ENCODE results near the gene ACVR2B. TPM values are rescaled to one million over a fixed set of nuclear protein-coding genes. Genes with fewer than 3 reads are reported as not detected.

ACVR2B gene
- total RNA-seq, 1 donor from 2014 or later: 89.5 TPM

DNA sequence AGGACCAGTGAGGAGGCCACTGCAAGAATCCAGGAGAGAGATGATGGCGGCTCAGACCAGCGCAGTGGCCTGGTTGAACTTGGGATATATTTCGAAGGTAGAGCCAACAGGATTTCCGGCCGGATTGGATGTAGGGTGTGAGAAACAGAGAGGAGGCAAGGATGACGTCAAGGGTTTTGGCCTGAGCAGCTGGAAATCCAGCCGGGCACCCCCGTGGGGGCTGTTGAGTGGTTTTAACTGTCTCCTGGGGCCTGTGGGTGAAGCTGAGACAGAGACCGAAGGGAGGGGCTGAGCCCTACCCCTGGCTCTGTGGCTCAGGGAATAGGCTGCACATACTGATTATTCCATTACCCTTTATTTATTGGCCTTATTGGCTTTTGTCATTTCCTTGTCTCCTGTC, 88.1 kb downstream of the ACVR2B start:
- no peaks in the 10 kb centered on the region for H3K4me1 Mint-ChIP-seq
- Histone ChIP-seq H3K4me3 (no peak overlapping the region), H3K27ac (no peak overlapping the region), H3K79me2 (ENCODE audit: low read depth) (no peaks in the 10 kb centered on the region), H3K9ac (no peak overlapping the region), H2AFZ (replicated peaks) (no peak overlapping the region), H3K36me3 (no peaks in the 10 kb centered on the region), H4K20me1 (ENCODE audit: low read depth) (no peaks in the 10 kb centered on the region), H3K9me3 (ENCODE audit: low read depth) (no peaks in the 10 kb centered on the region), H3F3A (ENCODE audit: low read depth) (no peaks in the 10 kb centered on the region), H3K4me1 (no peaks in the 10 kb centered on the region), H3K4me2 (no peak overlapping the region), H3K27me3 (no peaks in the 10 kb centered on the region)
- no peak for DNase-seq (ENCODE audit: low spot score)
- H3K9me3 Mint-ChIP-seq: no peaks in the 10 kb centered on the region
- H3K27ac Mint-ChIP-seq: peak overlapping the region; percentile 78
- TF ChIP-seq EZH2 (IDR thresholded peaks at IDR 0.05): no peak
- TF ChIP-seq, protein P1, sequence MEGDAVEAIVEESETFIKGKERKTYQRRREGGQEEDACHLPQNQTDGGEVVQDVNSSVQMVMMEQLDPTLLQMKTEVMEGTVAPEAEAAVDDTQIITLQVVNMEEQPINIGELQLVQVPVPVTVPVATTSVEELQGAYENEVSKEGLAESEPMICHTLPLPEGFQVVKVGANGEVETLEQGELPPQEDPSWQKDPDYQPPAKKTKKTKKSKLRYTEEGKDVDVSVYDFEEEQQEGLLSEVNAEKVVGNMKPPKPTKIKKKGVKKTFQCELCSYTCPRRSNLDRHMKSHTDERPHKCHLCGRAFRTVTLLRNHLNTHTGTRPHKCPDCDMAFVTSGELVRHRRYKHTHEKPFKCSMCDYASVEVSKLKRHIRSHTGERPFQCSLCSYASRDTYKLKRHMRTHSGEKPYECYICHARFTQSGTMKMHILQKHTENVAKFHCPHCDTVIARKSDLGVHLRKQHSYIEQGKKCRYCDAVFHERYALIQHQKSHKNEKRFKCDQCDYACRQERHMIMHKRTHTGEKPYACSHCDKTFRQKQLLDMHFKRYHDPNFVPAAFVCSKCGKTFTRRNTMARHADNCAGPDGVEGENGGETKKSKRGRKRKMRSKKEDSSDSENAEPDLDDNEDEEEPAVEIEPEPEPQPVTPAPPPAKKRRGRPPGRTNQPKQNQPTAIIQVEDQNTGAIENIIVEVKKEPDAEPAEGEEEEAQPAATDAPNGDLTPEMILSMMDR (IDR thresholded peaks at IDR 0.05): no peak
- TF ChIP-seq EZH2phosphoT487 (IDR thresholded peaks at IDR 0.05): no peak
- peaks cover 7% of the 10 kb centered on the region for H3K27me3 Mint-ChIP-seq (ENCODE audit: insufficient read depth, low read depth)
- peaks cover 1% of the 10 kb centered on the region for H3K36me3 Mint-ChIP-seq
- H3K4me3 Mint-ChIP-seq: no peak overlapping the region

Small RNA genes lying within 50 kb of the gene (small RNA-seq; reads per million reads assigned to genes)
- gene RF00019: not detected

Other genes with a start within 250 kb of the ACVR2B start
- 0.21 TPM in 1 of 2 replicates, not detected in the other for gene SLC22A13, start 188.1 kb upstream of the ACVR2B start, total RNA-seq (ENCODE audit: low replicate concordance)
- not detected in 2 replicates for gene SLC22A14, start 171.6 kb upstream of the ACVR2B start, total RNA-seq (ENCODE audit: low replicate concordance)
- gene XYLB, start 107.1 kb upstream of the ACVR2B start, total RNA-seq (ENCODE audit: low replicate concordance): 2.1 and 6.9 TPM in 2 replicates
- gene EXOG, start 42.5 kb downstream of the ACVR2B start, total RNA-seq (ENCODE audit: low replicate concordance): 11.6 and 13.8 TPM in 2 replicates
- gene SCN5A, start 195.8 kb downstream of the ACVR2B start, total RNA-seq (ENCODE audit: low replicate concordance): 3.9 and 4.6 TPM in 2 replicates